ENCODE results near the gene CHERP. TPM values are rescaled to one million over a fixed set of nuclear protein-coding genes. Genes with fewer than 3 reads are reported as not detected.
A peak's percentile ranks its signal among the peaks of the same experiment; 100 is the strongest.
"Not testable (repeated sequence)": the region's sequence is repeated elsewhere in the genome, so short reads cannot be mapped to it uniquely, and the experiment has no call there.

Gene CHERP
- total RNA-seq, 1 experiment from 2014 or later, result 7.5 TPM

DNA sequence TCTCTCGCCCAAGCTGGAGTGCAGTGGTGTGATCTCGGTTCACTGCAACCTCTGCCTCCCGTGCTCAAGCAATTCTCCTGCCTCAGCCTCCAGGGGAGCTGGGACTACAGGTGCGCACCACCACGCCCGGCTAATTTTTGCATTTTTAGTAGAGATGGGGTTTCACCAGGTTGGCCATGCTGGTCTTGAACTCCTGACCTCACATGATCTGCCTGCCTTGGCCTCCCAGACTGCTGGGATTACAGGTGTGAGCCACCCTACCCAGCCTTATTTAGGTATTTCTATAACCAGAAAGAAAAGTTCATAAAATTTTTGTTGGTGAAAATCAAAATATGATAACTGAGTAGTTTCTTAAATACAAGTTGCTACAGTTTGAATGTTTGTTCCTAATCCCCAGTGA lies 1.5 kb upstream of the CHERP start:
- DNase-seq (ENCODE audit: low read depth), result not testable (repeated sequence)

GRCh38 chr19:16542910-16543472 lies 754 bp upstream of the CHERP start:
- DNase-seq (ENCODE audit: low read depth), result peak; percentile 44

DNA sequence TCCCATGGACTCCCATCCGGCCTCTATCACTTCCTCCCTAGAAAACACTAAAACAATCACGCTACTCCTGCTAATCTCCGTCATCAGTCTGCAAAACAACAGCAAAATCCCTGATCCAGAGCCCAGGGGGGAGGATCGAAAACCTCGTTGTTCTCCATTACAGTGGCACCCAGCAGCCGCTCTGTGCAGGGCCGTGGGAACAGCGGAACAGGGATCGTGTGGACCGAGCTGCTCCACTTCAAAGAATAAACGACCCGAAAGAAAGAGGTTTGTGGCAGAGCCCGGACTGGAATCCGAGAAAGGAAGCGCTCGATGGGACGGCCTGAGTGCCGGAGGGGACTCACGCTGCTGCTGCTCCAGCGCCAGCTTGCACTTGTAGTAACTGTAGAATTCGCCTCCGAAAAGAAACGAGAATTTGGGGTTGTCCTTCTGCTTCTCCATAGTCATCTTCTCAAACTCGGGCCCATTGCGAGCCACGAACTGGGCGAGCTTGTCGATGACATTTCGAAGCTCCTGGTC lies 652 bp downstream of the CHERP start:
- DNase-seq (ENCODE audit: low read depth), result peak; percentile 44

GRCh38 chr19:16540948-16541347 lies 1.3 kb downstream of the CHERP start:
- DNase-seq (ENCODE audit: low read depth), result no peak

- no peak for DNase-seq (ENCODE audit: low read depth)
These were observed 5.1 kb downstream of the CHERP start for GRCh38 chr19:16537111-16537510.

DNA sequence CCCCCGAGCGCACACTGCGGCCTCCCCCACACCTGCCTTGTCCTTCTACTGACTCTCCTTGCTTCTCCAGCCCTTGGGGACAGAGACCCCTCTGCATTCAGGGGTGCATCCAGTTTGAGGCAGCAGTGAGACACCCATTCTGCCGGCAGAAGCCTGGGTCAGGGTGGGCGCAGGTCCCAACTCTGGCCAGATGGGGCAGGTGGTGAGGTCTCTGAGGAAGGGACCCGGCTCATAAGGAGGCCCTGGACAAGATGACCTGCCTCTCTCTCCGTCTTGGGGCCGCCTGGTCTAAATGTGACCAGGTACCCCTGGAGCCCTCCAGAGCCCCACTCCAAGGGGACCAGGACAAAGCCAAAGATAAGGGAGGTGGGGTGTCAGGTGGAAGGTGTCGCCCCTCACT lies 6.1 kb downstream of the CHERP start:
- DNase-seq (ENCODE audit: low read depth), result no peak

DNA sequence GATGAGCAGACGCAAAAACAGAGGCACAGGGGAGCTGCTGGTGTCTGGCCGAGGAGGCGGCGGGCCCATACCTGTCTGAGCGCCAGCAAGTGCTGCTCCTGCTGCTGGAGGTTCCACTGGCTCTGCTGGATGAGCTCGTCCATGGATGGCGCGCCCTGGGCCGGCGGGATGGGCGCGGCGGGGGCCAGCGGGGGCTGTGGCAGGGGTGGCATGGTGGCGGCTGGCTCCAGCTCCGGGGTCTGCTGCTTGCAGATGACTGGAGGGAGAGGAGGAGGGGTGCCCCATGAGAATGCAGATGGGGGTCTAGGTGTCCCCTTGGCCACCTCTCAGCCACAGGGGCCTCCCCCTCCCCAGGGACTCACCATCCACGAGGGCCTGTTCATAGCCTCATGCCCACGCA lies 6.9 kb downstream of the CHERP start:
- DNase-seq (ENCODE audit: low read depth), result no peak

DNA sequence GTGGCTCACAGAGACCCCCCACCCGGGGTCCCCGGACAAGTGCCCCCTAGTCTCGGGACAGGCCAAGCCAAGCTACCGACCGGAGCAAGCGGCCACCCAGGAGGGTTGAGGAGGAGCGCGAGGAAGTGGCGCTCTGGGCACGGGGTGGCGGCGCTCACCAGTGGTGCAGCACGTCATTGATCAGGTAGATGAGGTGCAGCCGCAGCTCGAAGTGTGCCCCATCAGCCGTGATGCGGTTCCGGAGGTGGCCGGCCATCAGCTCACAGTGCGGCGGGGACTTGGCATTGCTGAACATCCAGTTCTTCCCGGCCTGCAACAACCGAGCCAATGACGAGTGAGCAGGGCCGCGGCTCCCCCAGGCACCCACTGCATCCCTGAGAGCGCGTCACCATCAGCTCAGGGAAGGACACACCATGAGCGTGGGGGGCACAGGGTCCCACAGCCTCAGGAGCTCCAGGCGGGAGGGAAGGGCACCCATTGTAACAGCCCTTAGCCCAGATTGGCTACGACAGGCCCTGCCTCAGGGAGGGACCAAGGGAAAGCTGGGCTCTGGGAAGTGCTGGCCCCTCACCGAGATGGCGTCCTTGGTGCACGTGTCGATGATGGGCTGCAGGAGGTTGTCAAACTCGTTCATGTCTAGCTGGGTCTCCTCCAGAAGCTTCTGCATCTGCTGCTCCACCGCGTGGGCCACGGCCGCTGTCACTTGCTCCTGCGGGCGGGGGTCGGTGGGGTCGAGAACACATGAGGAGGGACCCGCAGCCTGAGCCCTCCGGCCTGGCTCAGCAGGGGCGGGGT lies 9.6 kb downstream of the CHERP start:
- no peak for DNase-seq (ENCODE audit: low read depth)

- DNase-seq (ENCODE audit: low read depth), result no peak
These were observed 10.9 kb downstream of the CHERP start for GRCh38 chr19:16531380-16531669.

GRCh38 chr19:16530540-16531379 lies 11.5 kb downstream of the CHERP start:
- DNase-seq (ENCODE audit: low read depth), result no peak

- no peak for DNase-seq (ENCODE audit: low read depth)
These were observed 12.6 kb downstream of the CHERP start for GRCh38 chr19:16529466-16530144.

DNA sequence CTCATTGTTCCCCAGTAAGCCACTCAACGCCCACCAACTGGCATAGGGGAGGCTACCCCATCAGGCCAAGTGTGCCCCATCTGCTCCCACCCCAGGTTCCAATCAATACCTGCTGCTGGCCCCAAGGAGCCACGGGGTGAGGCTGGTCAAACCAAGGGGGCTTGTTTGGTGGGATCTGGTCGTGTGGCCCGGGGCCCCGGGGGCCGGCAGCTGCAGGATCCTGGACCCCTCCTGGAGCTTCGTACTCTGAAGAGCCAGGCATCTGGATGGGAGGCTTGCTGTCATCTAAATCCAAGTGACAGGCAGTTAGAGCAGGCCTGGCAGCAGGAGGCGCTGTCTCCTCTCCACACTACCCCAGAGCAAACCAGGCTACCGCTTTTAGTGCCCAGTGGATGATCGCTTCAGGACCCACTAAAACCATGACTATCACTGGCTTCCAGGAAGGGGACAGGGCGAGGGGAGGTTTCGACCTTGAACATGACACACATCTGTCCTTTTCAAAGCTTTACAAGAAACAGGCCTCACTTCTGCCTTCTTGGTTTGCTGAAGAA lies 14.2 kb downstream of the CHERP start:
- no peak for DNase-seq (ENCODE audit: low read depth)

DNA sequence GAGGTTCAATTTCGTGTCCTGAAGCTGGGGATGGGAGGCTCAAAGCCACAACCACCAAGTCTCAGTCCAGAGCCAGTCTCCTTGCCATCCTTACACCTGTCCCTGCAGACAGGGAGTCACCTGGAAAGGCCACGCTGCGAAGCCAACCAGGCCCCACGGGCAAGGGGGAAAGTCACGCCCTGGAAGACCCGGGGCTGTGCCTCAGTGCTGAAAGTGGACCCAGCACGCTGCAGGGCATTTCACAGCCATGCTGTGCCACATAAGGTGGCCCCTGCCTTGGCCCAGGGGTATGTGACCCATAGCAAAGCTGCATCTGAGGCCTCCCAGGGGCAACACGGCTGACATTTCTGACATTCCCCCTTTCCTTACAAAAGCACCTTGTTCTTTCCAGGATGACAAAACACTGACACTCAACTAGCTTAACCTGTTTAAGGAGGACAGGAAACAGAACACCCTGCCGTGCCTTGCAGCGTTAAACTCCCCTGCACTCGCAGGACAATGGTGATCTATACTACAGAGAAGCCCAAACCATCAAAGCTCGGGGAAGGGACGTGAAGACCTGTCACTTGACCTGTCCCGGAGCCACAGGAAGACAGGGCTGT lies 14.8 kb downstream of the CHERP start:
- no peak for DNase-seq (ENCODE audit: low read depth)

DNA sequence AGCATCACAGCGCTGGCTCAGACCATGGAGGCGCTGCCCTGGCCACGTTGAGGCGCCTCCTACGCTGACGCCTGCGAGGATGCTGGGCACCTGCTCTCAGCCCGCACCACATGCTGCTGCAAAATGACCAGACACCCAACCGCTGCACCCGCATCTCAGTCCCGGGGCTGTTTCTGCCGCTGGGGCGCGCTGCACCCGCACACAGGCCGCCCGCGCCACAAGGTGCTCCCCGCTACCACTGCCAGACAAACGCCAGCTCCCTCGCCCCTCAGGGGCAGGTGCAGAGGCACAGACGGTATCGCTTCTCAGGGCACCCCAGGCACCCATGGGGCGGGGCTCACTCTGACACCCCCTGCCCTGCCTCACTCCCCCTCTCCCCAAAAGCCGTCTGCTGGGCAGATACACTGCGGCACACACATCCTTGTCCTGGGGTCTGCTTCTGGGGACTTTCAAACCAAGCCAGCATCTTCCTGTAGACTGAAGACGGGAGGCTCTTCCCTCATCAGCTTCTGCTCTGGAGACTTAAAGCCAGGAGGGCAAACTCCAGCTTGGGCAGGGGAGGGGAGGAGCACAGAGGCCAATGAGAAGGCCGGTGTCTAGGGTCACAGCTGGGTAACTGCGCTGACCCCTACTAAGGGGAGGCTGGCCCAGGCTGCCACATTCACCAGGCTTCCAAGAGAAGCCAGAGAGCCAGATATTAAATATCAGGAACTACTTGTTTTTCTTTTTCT lies 16.3 kb downstream of the CHERP start:
- DNase-seq (ENCODE audit: low read depth), result no peak

GRCh38 chr19:16524991-16525734 lies 17.1 kb downstream of the CHERP start:
- DNase-seq (ENCODE audit: low read depth), result no peak

DNA sequence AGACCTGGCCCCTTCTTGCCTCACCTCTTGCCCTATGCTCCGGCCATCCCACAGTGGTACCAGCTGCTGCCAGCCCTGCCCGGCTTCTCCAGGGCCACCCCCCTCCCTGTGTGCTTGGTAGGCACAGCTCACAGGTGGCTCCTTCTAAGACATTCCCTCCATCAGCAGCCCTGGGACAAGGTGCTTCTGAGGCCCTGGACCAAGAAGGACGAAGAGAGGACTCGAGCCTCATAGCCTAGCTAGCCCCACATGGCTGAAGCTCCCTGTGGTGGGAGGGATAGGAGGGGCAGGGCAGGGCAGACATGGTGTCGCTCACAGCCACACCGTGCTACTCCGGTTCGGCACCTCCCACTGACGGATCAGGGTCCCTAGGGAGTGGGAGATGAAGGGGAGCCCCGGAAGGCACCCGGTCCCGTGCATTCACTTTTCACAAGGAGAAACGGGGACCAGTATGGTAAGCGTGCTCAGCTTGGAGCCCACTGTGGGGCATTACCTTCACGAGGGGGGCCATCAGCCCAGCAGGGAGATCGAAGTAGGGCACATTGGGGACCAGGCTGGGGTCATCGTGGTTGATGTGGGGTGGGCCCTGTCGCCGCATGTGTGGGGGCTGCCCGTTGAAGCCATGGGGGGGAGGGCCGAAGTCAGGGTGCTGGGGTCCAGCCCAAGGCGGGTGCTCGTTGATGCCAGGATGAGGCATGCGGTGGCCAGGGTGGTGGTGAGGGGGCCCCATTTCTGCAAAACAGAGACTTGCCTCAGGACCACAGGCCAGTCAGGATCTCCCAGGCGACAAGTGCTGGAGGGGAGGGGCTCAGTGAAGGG lies 19.5 kb downstream of the CHERP start:
- DNase-seq (ENCODE audit: low read depth), result no peak

DNA sequence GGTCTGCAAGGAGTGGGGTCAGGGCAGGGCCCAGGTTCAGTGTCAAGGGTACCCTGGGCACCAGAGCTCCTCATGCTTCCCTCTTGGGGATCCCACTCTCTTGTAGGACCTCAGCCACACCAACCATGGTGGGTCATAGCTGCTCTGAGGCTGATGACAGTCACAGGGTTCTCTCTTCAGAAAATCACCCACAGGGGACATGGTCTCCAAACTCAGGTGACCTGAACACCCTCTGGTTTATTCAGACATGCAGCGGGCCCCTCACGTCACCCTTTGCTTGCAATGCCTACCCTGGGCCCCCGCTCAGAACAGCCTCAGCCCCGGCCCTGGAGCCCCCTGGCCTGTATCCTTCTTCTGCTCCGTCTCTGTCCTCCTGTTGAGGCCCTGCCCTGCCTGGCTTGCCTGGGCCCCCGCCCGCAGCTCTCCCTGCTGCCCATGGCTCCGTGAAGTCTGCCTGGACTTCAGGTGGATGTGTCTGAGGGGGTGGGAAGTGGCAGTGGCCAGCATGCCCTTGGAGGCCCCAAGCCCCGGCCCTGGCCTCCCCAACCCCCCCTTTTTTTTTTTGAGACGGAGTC lies 20.4 kb downstream of the CHERP start:
- no peak for DNase-seq (ENCODE audit: low read depth)

GRCh38 chr19:16520986-16521624 lies 21.1 kb downstream of the CHERP start:
- no peak for DNase-seq (ENCODE audit: low read depth)
